ES-I3 (cell line): Measurements from ENCODE around the gene TMEM131.
"Not testable (repeated sequence)": the region's sequence is repeated elsewhere in the genome, so short reads cannot be mapped to it uniquely, and the experiment has no call there.

Experiments
- H3K36me3 ChIP-seq: 2 replicates; pipeline ENCODE4 v1.6.1; 2013; ENCODE audit warnings: mild to moderate bottlenecking, low read length, control low read depth, moderate library complexity; ENCODE audit not compliant: insufficient read depth
- H3K4me1 ChIP-seq: 2 replicates; pipeline ENCODE4 v1.6.1; 2013; ENCODE audit warnings: mild to moderate bottlenecking, control low read depth, low read length; ENCODE audit not compliant: insufficient read depth
- H3K9ac ChIP-seq: 2 replicates; pipeline ENCODE4 v1.6.1; 2013; ENCODE audit warnings: low read depth, mild to moderate bottlenecking, low read length, moderate library complexity
- H3K9me3 ChIP-seq: 2 replicates; pipeline ENCODE4 v1.6.1; 2013; ENCODE audit warnings: mild to moderate bottlenecking, low read length, moderate library complexity; ENCODE audit not compliant: control insufficient read depth, insufficient read depth

TMEM131 gene

DNA sequence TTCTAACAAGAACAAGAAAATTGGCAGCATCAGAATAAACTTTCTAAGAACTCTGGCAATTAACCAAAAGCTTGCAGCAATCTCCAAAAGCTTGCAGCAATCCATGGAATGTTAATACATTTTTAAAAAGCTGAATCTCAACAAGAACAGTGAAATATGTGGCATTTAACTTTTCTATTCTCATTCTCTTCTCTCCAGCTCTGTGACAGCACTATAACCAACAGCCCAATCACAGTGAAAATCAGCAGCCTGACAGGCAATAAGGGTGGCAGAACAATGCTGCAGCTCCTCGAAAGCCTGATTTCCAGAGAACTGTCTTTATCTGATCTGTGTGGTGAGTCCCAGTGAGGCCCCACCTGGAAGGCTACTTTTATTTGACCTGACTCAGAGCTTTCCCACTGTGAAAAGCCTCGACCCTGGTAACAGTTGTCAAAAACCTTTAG, 60.0 kb downstream of the TMEM131 start:
- peaks cover 7% of the 10 kb centered on the region for H3K4me1 ChIP-seq
- H3K36me3 ChIP-seq, result no peaks in the 10 kb centered on the region
- no peaks in the 10 kb centered on the region for H3K9me3 ChIP-seq
- no peak overlapping the region; the same call in 1 of the 2 replicates for H3K9ac ChIP-seq

DNA sequence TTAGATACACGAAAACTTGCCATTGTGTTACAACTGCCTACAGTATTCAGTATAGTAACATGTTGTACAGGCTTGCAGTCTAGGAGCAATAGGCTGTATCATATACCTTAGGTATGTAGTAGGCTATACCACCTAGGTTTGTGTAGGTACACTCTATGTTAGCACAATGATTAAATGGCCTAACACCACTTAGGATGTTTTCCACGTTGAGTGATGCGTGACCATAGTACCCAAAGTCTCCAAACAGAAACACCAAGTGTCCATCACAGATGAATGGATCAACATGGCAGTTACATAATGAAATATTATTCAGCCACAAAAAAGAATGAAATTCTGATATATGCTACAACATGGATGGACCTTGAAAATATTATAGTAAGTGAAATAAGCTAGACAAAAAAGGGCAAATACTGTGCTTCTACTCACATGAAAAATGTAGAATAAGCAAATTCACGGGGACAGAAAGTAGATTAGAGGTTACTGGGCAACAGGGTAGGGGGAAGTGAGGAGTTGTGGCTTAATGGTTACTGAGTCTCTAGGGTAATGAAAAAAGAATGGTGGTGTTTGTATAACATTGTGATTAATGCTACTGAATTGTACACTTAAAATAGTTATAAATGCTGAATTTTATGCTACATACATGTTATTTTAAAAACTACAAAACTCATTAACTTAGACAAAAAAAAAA, 62.6 kb downstream of the TMEM131 start:
- Histone ChIP-seq H3K36me3 (no peaks in the 10 kb centered on the region), H3K4me1 (peaks cover 7% of the 10 kb centered on the region), H3K9me3 (no peaks in the 10 kb centered on the region), H3K9ac (no peak overlapping the region)

DNA sequence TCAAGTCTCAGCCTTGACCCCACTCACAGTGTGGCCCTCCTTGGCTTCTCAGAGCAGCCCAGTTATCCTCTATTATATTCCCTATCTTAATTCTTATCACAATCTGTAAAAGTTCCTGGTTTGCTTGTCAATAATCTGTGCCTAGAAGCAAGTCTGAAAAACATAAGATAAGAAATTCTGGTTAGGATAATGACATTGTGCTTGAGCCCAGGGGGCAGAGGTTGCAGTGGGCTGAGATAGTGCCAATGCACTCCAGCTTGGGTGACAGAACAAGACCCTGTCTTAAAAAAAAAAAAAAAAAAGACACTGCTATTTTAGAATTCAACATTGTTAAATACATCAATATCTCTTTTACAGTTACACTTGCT, 63.9 kb downstream of the TMEM131 start:
- Histone ChIP-seq H3K36me3 (no peaks in the 10 kb centered on the region), H3K4me1 (peaks cover 7% of the 10 kb centered on the region), H3K9me3 (no peaks in the 10 kb centered on the region), H3K9ac (no peak overlapping the region)

DNA sequence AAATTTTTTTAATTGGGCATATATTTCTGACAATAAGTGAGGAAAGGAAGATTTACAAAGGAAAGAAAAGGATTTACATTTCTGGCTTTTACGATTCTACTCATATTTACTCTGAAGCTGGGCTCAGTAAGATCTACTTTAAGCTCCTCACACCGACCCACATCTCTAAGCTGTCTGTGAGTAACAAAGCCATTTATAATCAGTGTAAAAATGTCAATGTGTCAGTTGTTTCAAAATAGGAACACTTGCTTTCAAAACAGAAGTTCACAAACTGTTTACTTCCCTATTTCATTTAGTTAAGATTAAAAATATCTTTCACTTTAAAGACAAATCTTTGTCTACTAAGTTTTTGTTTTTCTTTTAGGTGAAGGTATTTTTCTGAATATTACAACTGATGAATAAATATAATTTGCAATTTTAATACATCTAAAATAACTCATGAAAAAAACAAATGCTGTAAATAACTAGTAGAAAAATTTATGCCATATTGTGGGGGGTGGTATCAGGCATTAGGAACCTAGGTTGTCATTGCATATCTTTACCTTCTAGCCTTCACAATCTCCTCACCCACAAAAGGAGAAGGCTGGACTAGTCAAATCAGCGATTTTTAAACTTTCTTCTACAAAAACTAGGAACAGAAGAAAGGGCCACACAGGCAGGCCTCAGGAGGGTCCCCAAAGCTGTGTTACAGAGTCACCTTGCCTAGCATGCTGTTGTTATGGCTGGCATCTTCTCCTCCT, 64.5 kb downstream of the TMEM131 start:
- peaks cover 5% of the 10 kb centered on the region for H3K4me1 ChIP-seq
- H3K9ac ChIP-seq, result no peak overlapping the region
- no peaks in the 10 kb centered on the region for H3K9me3 ChIP-seq
- no peaks in the 10 kb centered on the region for H3K36me3 ChIP-seq

- H3K9ac ChIP-seq, result no peak overlapping the region
- H3K4me1 ChIP-seq, result no peaks in the 10 kb centered on the region; the same call in 1 of the 2 replicates
- H3K9me3 ChIP-seq, result no peaks in the 10 kb centered on the region
- no peaks in the 10 kb centered on the region for H3K36me3 ChIP-seq
Observed at GRCh38 chr2:97928591-97928990, 67.2 kb downstream of the TMEM131 start.

GRCh38 chr2:97926946-97927345, 68.8 kb downstream of the TMEM131 start:
- Histone ChIP-seq H3K9ac (no peak overlapping the region), H3K4me1 (no peaks in the 10 kb centered on the region; the same call in 1 of the 2 replicates), H3K9me3 (no peaks in the 10 kb centered on the region), H3K36me3 (no peaks in the 10 kb centered on the region)

- Histone ChIP-seq H3K9me3 (no peaks in the 10 kb centered on the region), H3K36me3 (no peaks in the 10 kb centered on the region), H3K9ac (no peak overlapping the region), H3K4me1 (no peaks in the 10 kb centered on the region)
Observed at GRCh38 chr2:97924194-97924593, 71.6 kb downstream of the TMEM131 start.

DNA sequence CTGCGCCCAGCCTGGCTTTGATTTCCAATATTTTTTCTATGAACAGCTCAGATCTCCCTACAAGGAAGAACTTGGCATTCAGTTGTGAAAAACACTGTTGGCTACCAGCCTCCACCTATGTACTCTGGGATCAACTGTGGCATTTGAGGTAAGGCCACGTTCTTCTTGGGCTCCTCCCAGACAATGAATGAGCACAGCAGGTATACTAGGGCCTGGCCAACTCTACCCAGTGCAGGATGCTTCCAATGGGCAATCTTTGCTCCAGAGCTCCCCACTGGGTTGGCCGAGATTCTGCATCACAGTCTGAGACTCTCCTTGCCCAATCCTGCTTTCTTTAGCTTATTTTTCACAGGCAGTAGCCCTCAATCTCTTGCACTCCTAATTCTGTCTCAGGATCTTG, 75.9 kb downstream of the TMEM131 start:
- H3K9me3 ChIP-seq, result no peaks in the 10 kb centered on the region
- peaks cover 13% of the 10 kb centered on the region for H3K4me1 ChIP-seq
- no peak overlapping the region for H3K9ac ChIP-seq
- H3K36me3 ChIP-seq, result no peaks in the 10 kb centered on the region

- H3K36me3 ChIP-seq, result no peaks in the 10 kb centered on the region
- H3K4me1 ChIP-seq, result peaks cover 13% of the 10 kb centered on the region
- H3K9me3 ChIP-seq, result no peaks in the 10 kb centered on the region
- H3K9ac ChIP-seq, result no peak overlapping the region
Observed at GRCh38 chr2:97918818-97919217, 76.9 kb downstream of the TMEM131 start.

DNA sequence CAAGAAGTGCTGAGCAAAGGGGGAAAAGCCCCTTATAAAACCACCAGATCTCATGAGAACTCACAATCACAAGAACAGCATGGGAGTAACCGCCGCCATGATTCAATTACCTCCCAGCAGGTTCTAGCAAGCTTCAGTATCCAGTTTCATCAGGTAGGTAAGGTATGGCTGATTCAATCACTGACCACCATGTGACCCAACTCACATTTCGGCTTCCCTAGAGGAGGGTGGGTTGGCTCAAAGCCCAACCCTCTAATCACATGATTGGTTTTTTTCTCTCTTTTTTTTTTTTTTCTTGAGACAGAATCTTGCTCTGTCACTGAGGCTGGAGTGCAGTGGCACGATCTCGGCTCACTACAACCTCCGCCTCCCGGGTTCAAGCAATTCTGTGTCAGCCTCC, 78.1 kb downstream of the TMEM131 start:
- H3K4me1 ChIP-seq, result peaks cover 13% of the 10 kb centered on the region
- not testable (repeated sequence) for H3K9me3 ChIP-seq, H3K36me3 ChIP-seq, H3K9ac ChIP-seq

- Histone ChIP-seq H3K9me3 (no peaks in the 10 kb centered on the region), H3K9ac (no peak overlapping the region), H3K36me3 (no peaks in the 10 kb centered on the region), H3K4me1 (peaks cover 13% of the 10 kb centered on the region)
Observed at GRCh38 chr2:97914691-97915213, 81.0 kb downstream of the TMEM131 start.

- Histone ChIP-seq H3K4me1 (peaks cover 13% of the 10 kb centered on the region), H3K9ac (no peak overlapping the region), H3K36me3 (no peaks in the 10 kb centered on the region), H3K9me3 (no peaks in the 10 kb centered on the region)
Observed at GRCh38 chr2:97913846-97914245, 81.9 kb downstream of the TMEM131 start.

DNA sequence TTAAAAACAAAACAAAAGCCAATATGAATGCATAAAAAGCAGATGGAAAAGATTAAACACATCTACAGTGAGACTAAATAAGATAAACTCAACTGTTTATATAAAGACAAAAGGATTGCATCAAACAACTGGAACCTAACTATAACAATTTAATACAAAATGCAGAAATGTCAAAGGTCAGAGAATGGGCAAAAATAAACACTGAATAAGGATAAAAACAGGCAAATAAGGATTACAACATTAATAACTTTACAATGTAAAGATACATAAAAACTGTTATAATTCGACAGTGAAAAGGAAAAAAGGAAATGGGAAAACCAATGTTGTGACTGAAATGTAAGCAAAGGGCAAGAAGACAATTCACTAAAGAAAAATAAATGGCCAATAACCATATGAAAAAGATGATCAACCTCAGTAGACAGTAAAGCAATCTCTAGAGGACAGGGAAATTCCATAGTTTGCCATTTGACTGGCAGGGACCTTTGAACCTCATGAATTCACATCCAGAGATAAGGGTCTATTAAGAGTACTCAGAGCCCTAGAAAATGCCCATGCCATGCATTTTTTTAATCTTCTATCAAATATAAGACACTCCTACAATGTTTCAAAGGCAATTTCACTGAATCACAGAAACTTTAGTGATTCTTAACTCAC, 83.7 kb downstream of the TMEM131 start:
- Histone ChIP-seq H3K36me3 (no peaks in the 10 kb centered on the region), H3K9me3 (no peaks in the 10 kb centered on the region), H3K4me1 (peaks cover 10% of the 10 kb centered on the region), H3K9ac (no peak overlapping the region)

GRCh38 chr2:97911206-97911921, 84.4 kb downstream of the TMEM131 start:
- H3K9me3 ChIP-seq, result no peaks in the 10 kb centered on the region
- H3K9ac ChIP-seq, result no peak overlapping the region
- peaks cover 4% of the 10 kb centered on the region for H3K4me1 ChIP-seq
- no peaks in the 10 kb centered on the region for H3K36me3 ChIP-seq
